Fibroblast of skin of back (primary cell): Measurements from ENCODE around the gene SPPL2B.
A peak's percentile ranks its signal among the peaks of the same experiment; 100 is the strongest.
"Not testable (repeated sequence)": the region's sequence is repeated elsewhere in the genome, so short reads cannot be mapped to it uniquely, and the experiment has no call there.

Source experiments
- DNase-seq: peaks from one replicate; pipeline ENCODE4 v3.0.0-alpha.2; 2013

SPPL2B gene

GRCh38 chr19:2382530-2383222, 54.2 kb downstream of the SPPL2B start:
- no peak for DNase-seq

GRCh38 chr19:2385053-2385721, 56.7 kb downstream of the SPPL2B start:
- DNase-seq = peak; percentile 75

GRCh38 chr19:2387367-2388288, 59.1 kb downstream of the SPPL2B start:
- no peak for DNase-seq

GRCh38 chr19:2389594-2389993, 61.1 kb downstream of the SPPL2B start:
- DNase-seq = no peak

GRCh38 chr19:2391118-2391725, 62.7 kb downstream of the SPPL2B start:
- DNase-seq = peak; percentile 72

GRCh38 chr19:2392366-2392765, 63.9 kb downstream of the SPPL2B start:
- no peak for DNase-seq

- DNase-seq = not testable (repeated sequence)
Observed at GRCh38 chr19:2392899-2393298, 64.4 kb downstream of the SPPL2B start.

GRCh38 chr19:2394054-2394441, 65.6 kb downstream of the SPPL2B start:
- no peak for DNase-seq

- no peak for DNase-seq
Observed at GRCh38 chr19:2394442-2395292, 66.2 kb downstream of the SPPL2B start.

GRCh38 chr19:2395293-2395829, 66.9 kb downstream of the SPPL2B start:
- not testable (repeated sequence) for DNase-seq

GRCh38 chr19:2397173-2397572, 68.7 kb downstream of the SPPL2B start:
- not testable (repeated sequence) for DNase-seq

- DNase-seq = no peak
Observed at GRCh38 chr19:2398735-2399305, 70.3 kb downstream of the SPPL2B start.

- DNase-seq = no peak
Observed at GRCh38 chr19:2399582-2399981, 71.1 kb downstream of the SPPL2B start.
